Endodermal cell (in vitro differentiated cells): ENCODE data around the gene CEP83. TPM values are rescaled to one million over a fixed set of nuclear protein-coding genes. Genes with fewer than 3 reads are reported as not detected.

Experiments used
- DNase-seq: peaks from one replicate; pipeline ENCODE4 v3.0.0-alpha.2; 2017
- H3K27ac ChIP-seq: 2 replicates; pipeline ENCODE4 v1.5.1; 2013; ENCODE audit warnings: mild to moderate bottlenecking, low read depth, low read length, moderate library complexity
- H3K27me3 ChIP-seq: 2 replicates; pipeline ENCODE4 v1.6.1; 2013; ENCODE audit warnings: mild to moderate bottlenecking, low read length, moderate library complexity; ENCODE audit not compliant: insufficient read depth, control insufficient read depth, poor library complexity, severe bottlenecking
- H3K36me3 ChIP-seq: 2 replicates; pipeline ENCODE4 v1.7.0; 2013; ENCODE audit warnings: mild to moderate bottlenecking, low read length, moderate library complexity; ENCODE audit not compliant: control insufficient read depth, insufficient read depth
- H3K4me1 ChIP-seq: one replicate; pipeline ENCODE4 v1.7.0; 2013; ENCODE audit warnings: low read length; ENCODE audit not compliant: control insufficient read depth, insufficient read depth
- H3K4me3 ChIP-seq: 2 replicates; pipeline ENCODE4 v1.5.1; 2013; ENCODE audit warnings: mild to moderate bottlenecking, low read length, moderate library complexity
- H3K9ac ChIP-seq: 2 replicates; pipeline ENCODE4 v1.6.1; 2013; ENCODE audit warnings: mild to moderate bottlenecking, low read length, moderate library complexity; ENCODE audit not compliant: poor library complexity, severe bottlenecking; ENCODE audit errors: extremely low read depth
- H3K9me3 ChIP-seq: 2 replicates; pipeline ENCODE4 v1.6.1; 2013; ENCODE audit warnings: mild to moderate bottlenecking, low read length, moderate library complexity; ENCODE audit not compliant: control insufficient read depth
- H3K27ac Mint-ChIP-seq: 2 replicates; pipeline ENCODE4 v1.8.0; 2020; ENCODE audit warnings: mixed read lengths
- H3K27me3 Mint-ChIP-seq: 2 replicates; pipeline ENCODE4 v1.8.0; 2021; ENCODE audit warnings: mild to moderate bottlenecking, mixed read lengths; ENCODE audit not compliant: insufficient read depth
- H3K36me3 Mint-ChIP-seq: 2 replicates; pipeline ENCODE4 v1.8.0; 2020; ENCODE audit warnings: low read depth, mixed read lengths
- H3K4me1 Mint-ChIP-seq: 2 replicates; pipeline ENCODE4 v1.8.0; 2020; ENCODE audit warnings: mixed read lengths
- H3K4me3 Mint-ChIP-seq: 2 replicates; pipeline ENCODE4 v1.8.0; 2020; ENCODE audit warnings: mild to moderate bottlenecking, moderate library complexity, mixed read lengths
- H3K9me3 Mint-ChIP-seq: 2 replicates; pipeline ENCODE4 v1.8.0; 2020; ENCODE audit warnings: mild to moderate bottlenecking, mixed read lengths
- WGBS, 2 experiments: methylation state at CpG; one replicate each; pipeline versions ENCODE4 v1.1.5 to v1.1.7; 2013; ENCODE audit warnings: missing lambda C conversion rate in 2 of 2, mixed read lengths in 1 of 2; ENCODE audit not compliant: insufficient coverage in 1 of 2, insufficient read length in 1 of 2; 5-methylcytosine and 5-hydroxymethylcytosine counted together
- total RNA-seq, 2 donors: library from RNA; stranded (reverse); fragmentation: NEBNext Ultra II Directional in 1 of 2; extraction: Animal tissue kit (Norgen Biotek cat#: 25700) in 1 of 2; gene quantifications; 2 replicates in 1 of 2; 3 replicates in 1 of 2; pipeline ENCODE4 v1.2.1, GENCODE V29; 2021
- TF ChIP-seq, protein P1 (sequence below): fragments of 200-600 bp; sonication (generic); conservative IDR thresholded peaks from 2 replicates; pipeline ENCODE4 v1.5.0; 2021; ENCODE audit warnings: antibody characterized with exemption, mild to moderate bottlenecking

CEP83 gene
- total RNA-seq, 2 donors from 2014 or later = 28.6 to 36.3 TPM

DNA sequence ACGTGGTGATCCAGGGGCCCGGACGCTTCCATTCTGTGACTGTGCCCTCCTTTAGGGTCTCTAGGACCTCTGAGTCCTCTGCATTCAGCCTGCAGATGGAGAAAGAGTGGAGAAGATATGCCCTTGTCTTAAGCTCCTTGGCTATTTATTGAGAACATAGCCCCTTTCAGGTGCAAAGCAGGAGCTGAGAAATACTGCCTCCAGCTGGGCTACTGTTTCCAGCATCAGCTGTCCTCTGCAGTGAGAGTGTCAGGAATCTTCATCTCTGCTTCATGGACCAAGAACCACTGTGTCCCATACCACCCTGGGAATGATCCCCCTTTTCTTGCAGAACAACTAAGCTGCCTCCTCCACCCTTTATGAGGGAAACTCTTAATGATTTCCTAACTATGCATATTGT lies 47.8 kb upstream of the CEP83 start:
- TF ChIP-seq, protein P1, sequence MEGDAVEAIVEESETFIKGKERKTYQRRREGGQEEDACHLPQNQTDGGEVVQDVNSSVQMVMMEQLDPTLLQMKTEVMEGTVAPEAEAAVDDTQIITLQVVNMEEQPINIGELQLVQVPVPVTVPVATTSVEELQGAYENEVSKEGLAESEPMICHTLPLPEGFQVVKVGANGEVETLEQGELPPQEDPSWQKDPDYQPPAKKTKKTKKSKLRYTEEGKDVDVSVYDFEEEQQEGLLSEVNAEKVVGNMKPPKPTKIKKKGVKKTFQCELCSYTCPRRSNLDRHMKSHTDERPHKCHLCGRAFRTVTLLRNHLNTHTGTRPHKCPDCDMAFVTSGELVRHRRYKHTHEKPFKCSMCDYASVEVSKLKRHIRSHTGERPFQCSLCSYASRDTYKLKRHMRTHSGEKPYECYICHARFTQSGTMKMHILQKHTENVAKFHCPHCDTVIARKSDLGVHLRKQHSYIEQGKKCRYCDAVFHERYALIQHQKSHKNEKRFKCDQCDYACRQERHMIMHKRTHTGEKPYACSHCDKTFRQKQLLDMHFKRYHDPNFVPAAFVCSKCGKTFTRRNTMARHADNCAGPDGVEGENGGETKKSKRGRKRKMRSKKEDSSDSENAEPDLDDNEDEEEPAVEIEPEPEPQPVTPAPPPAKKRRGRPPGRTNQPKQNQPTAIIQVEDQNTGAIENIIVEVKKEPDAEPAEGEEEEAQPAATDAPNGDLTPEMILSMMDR = peak; percentile 34
- no peaks in the 10 kb centered on the region for H3K4me1 ChIP-seq
- Mint-ChIP-seq H3K27ac (no peak overlapping the region), H3K36me3 (no peaks in the 10 kb centered on the region), H3K4me3 (no peak overlapping the region), H3K27me3 (peaks cover 15% of the 10 kb centered on the region), H3K4me1 (no peaks in the 10 kb centered on the region), H3K9me3 (peaks cover 6% of the 10 kb centered on the region)
- WGBS, 2 experiments = 81 to 91% methylated on average over 3 of the region's 3 CpGs
- no peaks in the 10 kb centered on the region for H3K36me3 ChIP-seq
- no peaks in the 10 kb centered on the region for H3K9me3 ChIP-seq
- H3K9ac ChIP-seq = no peak overlapping the region
- peak; percentile 60 for DNase-seq
- H3K27ac ChIP-seq = no peak overlapping the region
- peaks cover 34% of the 10 kb centered on the region for H3K27me3 ChIP-seq
- H3K4me3 ChIP-seq = no peak overlapping the region

DNA sequence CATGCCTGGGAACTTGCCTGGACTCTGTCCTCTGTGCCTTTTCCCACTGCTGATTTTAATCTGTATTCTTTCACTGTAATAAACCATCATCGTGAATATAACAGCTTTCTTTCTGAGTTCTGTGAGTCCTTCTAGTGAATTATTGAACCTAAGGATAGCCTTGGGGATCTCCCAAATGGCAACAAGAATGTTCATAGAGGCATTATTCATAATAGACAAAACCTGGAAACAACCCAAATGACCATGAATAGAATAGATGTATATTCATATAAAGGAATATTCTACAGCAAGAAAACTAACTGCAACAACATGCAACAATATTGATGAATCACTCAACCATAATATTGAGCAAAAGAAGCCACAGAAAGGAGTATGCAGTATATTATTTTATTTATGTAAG lies 44.7 kb upstream of the CEP83 start:
- H3K4me3 Mint-ChIP-seq = no peak overlapping the region
- no peak overlapping the region for H3K27ac Mint-ChIP-seq
- H3K9me3 ChIP-seq = no peaks in the 10 kb centered on the region
- H3K27me3 ChIP-seq = peaks cover 34% of the 10 kb centered on the region
- 96 to 100% methylated on average over 1 of the region's 1 CpG for WGBS, 2 experiments
- H3K4me3 ChIP-seq = no peak overlapping the region
- TF ChIP-seq, protein P1 = no peak
- H3K9ac ChIP-seq = no peak overlapping the region
- H3K27ac ChIP-seq = no peak overlapping the region
- H3K9me3 Mint-ChIP-seq = peaks cover 14% of the 10 kb centered on the region
- no peaks in the 10 kb centered on the region for H3K4me1 Mint-ChIP-seq
- H3K36me3 Mint-ChIP-seq = no peaks in the 10 kb centered on the region
- H3K4me1 ChIP-seq = no peaks in the 10 kb centered on the region
- H3K27me3 Mint-ChIP-seq = peaks cover 21% of the 10 kb centered on the region
- no peak for DNase-seq
- H3K36me3 ChIP-seq = no peaks in the 10 kb centered on the region

DNA sequence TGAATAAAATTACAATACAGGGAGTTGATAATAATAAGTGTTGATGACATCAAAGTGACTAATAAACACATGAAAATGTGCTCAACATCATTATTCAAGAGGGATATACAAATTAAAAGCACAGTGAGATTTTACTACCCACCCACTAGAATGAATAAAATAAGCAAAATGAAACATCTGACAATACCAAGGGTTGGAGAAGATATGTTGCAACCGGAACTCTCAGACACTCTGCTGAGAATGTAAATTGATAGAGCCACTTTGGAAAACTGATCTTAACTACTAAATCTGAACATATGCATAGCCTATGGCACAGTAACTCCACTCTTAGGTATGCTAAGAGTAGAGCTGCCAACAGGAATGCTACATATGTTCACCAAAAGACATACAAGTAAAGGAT lies 44.0 kb upstream of the CEP83 start:
- Histone ChIP-seq H3K36me3 (no peaks in the 10 kb centered on the region), H3K9me3 (no peaks in the 10 kb centered on the region), H3K27ac (no peak overlapping the region), H3K27me3 (peaks cover 34% of the 10 kb centered on the region), H3K9ac (no peak overlapping the region), H3K4me1 (no peaks in the 10 kb centered on the region), H3K4me3 (no peak overlapping the region)
- Mint-ChIP-seq H3K4me3 (no peak overlapping the region), H3K9me3 (peaks cover 14% of the 10 kb centered on the region), H3K27me3 (peaks cover 21% of the 10 kb centered on the region), H3K4me1 (peaks cover under 1% of the 10 kb centered on the region), H3K27ac (no peak overlapping the region), H3K36me3 (no peaks in the 10 kb centered on the region)
- WGBS, 2 experiments = 0% methylated on average over 1 of the region's 1 CpG; no CpG with 5 or more reads in 1 of the 2 experiments
- no peak for DNase-seq
- TF ChIP-seq, protein P1 = no peak
